ENCODE results near the gene DTWD1. TPM values are rescaled to one million over a fixed set of nuclear protein-coding genes. Genes with fewer than 3 reads are reported as not detected.

The DTWD1 gene
- total and polyA plus RNA-seq, 2 of the 13 experiments (the other 11 are each of a cell fraction or from before 2014, with no cell fraction given), result 12.7 to 18.3 TPM

- TF ChIP-seq PREB (CRISPR knock-in tag; IDR thresholded peaks at IDR 0.05) (no peak), ZNF431 (CRISPR knock-in tag; IDR thresholded peaks at IDR 0.05; ENCODE audit: borderline replicate concordance, low read depth) (peak; percentile 91), TIGD3 (CRISPR knock-in tag; IDR thresholded peaks at IDR 0.05; ENCODE audit: borderline replicate concordance) (peak; percentile 85; the same call in 1 of the 2 replicates), PRDM4 (CRISPR knock-in tag; IDR thresholded peaks at IDR 0.05; ENCODE audit: borderline replicate concordance) (peak; percentile 88; the same call in 1 of the 2 replicates), ZNF142 (CRISPR knock-in tag; IDR thresholded peaks at IDR 0.05) (no peak), FOXK2 (IDR thresholded peaks at IDR 0.05) (0 out of 2 replicates have a peak, but pooled peaks have one; percentile 51), MTERF4 (CRISPR knock-in tag; IDR thresholded peaks at IDR 0.05) (peak; percentile 96), ZUFSP (CRISPR knock-in tag; IDR thresholded peaks at IDR 0.05; ENCODE audit: borderline replicate concordance) (no peak), SNAPC2 (CRISPR knock-in tag; IDR thresholded peaks at IDR 0.05) (peak; percentile 70; the same call in 1 of the 2 replicates), SMARCC2 (IDR thresholded peaks at IDR 0.05) (no peak), ZNF720 (CRISPR knock-in tag; IDR thresholded peaks at IDR 0.05) (no peak), ZNF326 (CRISPR knock-in tag; IDR thresholded peaks at IDR 0.05; ENCODE audit: borderline replicate concordance) (no peak)
These were observed at the start of gene DTWD1, which contains the start of gene FAM227B (continued) for GRCh38 chr15:49620658-49621368.

Measured in HepG2 (cell line).